Measurements from ENCODE around the gene DPP6. TPM values are rescaled to one million over a fixed set of nuclear protein-coding genes. Genes with fewer than 3 reads are reported as not detected.

Gene DPP6
- total and polyA plus RNA-seq, 2 of the 8 experiments (the other 6 are each of a cell fraction or from before 2014, with no cell fraction given), result 4.7 to 6.8 TPM

- no peaks in the 10 kb centered on the region; the same call in 1 of the 2 replicates for H3K23me2 ChIP-seq (ENCODE audit: low read depth, low read length)
- no peak for FAIRE-seq
- TF ChIP-seq ATF3 (IDR thresholded peaks at IDR 0.05; ENCODE audit: insufficient read depth, low read depth, low read length) (no peak), SP2 (IDR thresholded peaks at IDR 0.05; ENCODE audit: low read length) (no peak), RAD21 (IDR thresholded peaks at IDR 0.05 in 1 of 2, conservative IDR thresholded peaks at IDR 0.05 in 1 of 2; ENCODE audit: low read depth in 2 of 2, low read length in 2 of 2) (peak; percentile 88 to 95), CTCF (IDR thresholded peaks at IDR 0.05; ENCODE audit: control extremely low read depth in 1 of 3, insufficient read depth in 1 of 3, low read depth in 1 of 3, low read length in 3 of 3) (peak; percentile 75 to 93 (median 89)), ASH2L (IDR thresholded peaks at IDR 0.05; ENCODE audit: low read length) (no peak), NANOG (IDR thresholded peaks at IDR 0.05; ENCODE audit: insufficient read depth, low read depth, low read length, poor library complexity, severe bottlenecking) (no peak), CHD1 (IDR thresholded peaks at IDR 0.05; ENCODE audit: low read depth, low read length) (no peak), BCL11A (IDR thresholded peaks at IDR 0.05; ENCODE audit: low read depth in 2 of 2, low read length in 2 of 2) (no peak)
Observed at GRCh38 chr7:154913638-154914307, 861.6 kb downstream of the DPP6 start.

More at GRCh38 chr7:154913638-154914307, 861.6 kb downstream of the DPP6 start:
- H2BK5ac ChIP-seq (ENCODE audit: low read depth, low read length), result no peak overlapping the region
- H3K27ac ChIP-seq (ENCODE audit: low read depth, low read length), result no peak overlapping the region
- no peaks in the 10 kb centered on the region for H4K20me1 ChIP-seq (replicated peaks in 1 of 2; ENCODE audit: control insufficient read depth in 1 of 2, insufficient read depth in 2 of 2, low read length in 2 of 2)
- ChIA-PET POLR2A (ENCODE audit: partially characterized antibody) (interaction anchor here (1.4 kb wide), 1 partner anchor 90 kb away, joined by 3 read pairs; the partner anchor contains the start of gene PAXIP1), CTCF (ENCODE audit: partially characterized antibody) (interaction anchor here (0.6 to 5.6 kb wide), 48 partner anchors 9 to 703 kb away, joined by 3 to 69 read pairs (median 4); no protein-coding TSS in a partner anchor)
- peak overlapping the region; percentile 87; the same call in 1 of the 2 replicates for H2BK12ac ChIP-seq (ENCODE audit: low read depth, low read length)
- H3K27me3 ChIP-seq (replicated peaks in 1 of 4; ENCODE audit: control insufficient read depth in 3 of 4, extremely low read depth in 1 of 4, insufficient read depth in 3 of 4, low read length in 3 of 4), result peaks cover 0 to 9% (median 7%) of the 10 kb centered on the region in 4 experiments; a peak in 5 of 7 replicates
- H2BK20ac ChIP-seq (ENCODE audit: low read length), result no peak overlapping the region
- H3K79me1 ChIP-seq (ENCODE audit: low read depth, low read length), result no peaks in the 10 kb centered on the region
- peak overlapping the region in 3 of 4 experiments; percentile 22 to 48 (median 40); a peak in 4 of 8 replicates for H3K4me3 ChIP-seq (ENCODE audit: extremely low read depth in 1 of 4, insufficient read depth in 2 of 4, low read depth in 3 of 4, low read length in 4 of 4)
- H3K9ac ChIP-seq (replicated peaks in 1 of 4; ENCODE audit: extremely low read depth in 1 of 4, low read depth in 3 of 4, low read length in 3 of 4), result no peak overlapping the region
- H4K5ac ChIP-seq (ENCODE audit: insufficient read length, low read depth, low read length), result no peak overlapping the region
- peak overlapping the region; percentile 86; the same call in 1 of the 2 replicates for H2AFZ ChIP-seq (ENCODE audit: low read length)
- H3K4ac ChIP-seq (replicated peaks; ENCODE audit: insufficient read length, low read depth, low read length), result no peak overlapping the region
- peak overlapping the region; percentile 11 to 66; a peak in 3 of 4 replicates for H3K4me2 ChIP-seq (ENCODE audit: insufficient read depth in 1 of 2, low read depth in 2 of 2, low read length in 2 of 2)
- peak; percentile 79 to 99 for DNase-seq (ENCODE audit: low read depth in 1 of 2, low spot score in 2 of 2)
- H2BK120ac ChIP-seq (replicated peaks; ENCODE audit: low read depth, low read length), result no peak overlapping the region
- peaks cover 3% of the 10 kb centered on the region in 2 experiments; a peak in 2 of 4 replicates for H3K9me3 ChIP-seq (ENCODE audit: insufficient read depth in 2 of 2, low read depth in 1 of 2, low read length in 1 of 2)
- no peaks in the 10 kb centered on the region for H3K36me3 ChIP-seq (ENCODE audit: control insufficient read depth in 2 of 4, insufficient read depth in 4 of 4, low read length in 3 of 4)
- no peak overlapping the region for H4K91ac ChIP-seq (replicated peaks; ENCODE audit: insufficient read length, low read length)
- no peaks in the 10 kb centered on the region for H3K79me2 ChIP-seq (ENCODE audit: control insufficient read depth in 1 of 2, insufficient read depth in 2 of 2, low read length in 2 of 2)
- H3K56ac ChIP-seq (replicated peaks; ENCODE audit: insufficient read length, low read depth, low read length), result no peak overlapping the region
- H2BK15ac ChIP-seq (ENCODE audit: low read length), result no peak overlapping the region
- H3K4me1 ChIP-seq (replicated peaks in 1 of 4; ENCODE audit: control insufficient read depth in 3 of 4, insufficient read depth in 4 of 4, low read length in 3 of 4), result peaks cover 0 to 2% (median 0%) of the 10 kb centered on the region in 4 experiments; a peak in 4 of 7 replicates
- H2AK5ac ChIP-seq (ENCODE audit: low read depth, low read length), result no peak overlapping the region
- no peak overlapping the region for H3K18ac ChIP-seq (ENCODE audit: extremely low read depth, low read length)
- H4K8ac ChIP-seq (ENCODE audit: extremely low read depth, insufficient read depth, low read length), result peak overlapping the region; percentile 51; the same call in 1 of the 2 replicates
- no peak overlapping the region for H3K23ac ChIP-seq (ENCODE audit: insufficient read length)
- H3K14ac ChIP-seq (ENCODE audit: insufficient read length), result no peak overlapping the region
- 28% methylated on average over 33 of the region's 43 CpGs; no CpG with 5 or more reads in 1 of the 2 experiments for WGBS, 2 experiments (ENCODE audit: extremely low coverage in 1 of 2, insufficient coverage in 1 of 2, insufficient read length in 1 of 2, insufficient replicate concordance in 2 of 2, low coverage in 1 of 2, low lambda C conversion rate in 2 of 2, missing lambda C conversion rate in 1 of 2)
